HG03039 (cell line): ENCODE results near the gene PKHD1.
"Not testable (repeated sequence)": the region's sequence is repeated elsewhere in the genome, so short reads cannot be mapped to it uniquely, and the experiment has no call there.

Source experiments
- ATAC-seq: cut with Tn5 transposase; IDR thresholded peaks from one replicate; pipeline ENCODE4 v1.9.1; 2021; ENCODE audit warnings: mild to moderate bottlenecking, moderate library complexity; ENCODE audit not compliant: unreplicated experiment

PKHD1 gene

DNA sequence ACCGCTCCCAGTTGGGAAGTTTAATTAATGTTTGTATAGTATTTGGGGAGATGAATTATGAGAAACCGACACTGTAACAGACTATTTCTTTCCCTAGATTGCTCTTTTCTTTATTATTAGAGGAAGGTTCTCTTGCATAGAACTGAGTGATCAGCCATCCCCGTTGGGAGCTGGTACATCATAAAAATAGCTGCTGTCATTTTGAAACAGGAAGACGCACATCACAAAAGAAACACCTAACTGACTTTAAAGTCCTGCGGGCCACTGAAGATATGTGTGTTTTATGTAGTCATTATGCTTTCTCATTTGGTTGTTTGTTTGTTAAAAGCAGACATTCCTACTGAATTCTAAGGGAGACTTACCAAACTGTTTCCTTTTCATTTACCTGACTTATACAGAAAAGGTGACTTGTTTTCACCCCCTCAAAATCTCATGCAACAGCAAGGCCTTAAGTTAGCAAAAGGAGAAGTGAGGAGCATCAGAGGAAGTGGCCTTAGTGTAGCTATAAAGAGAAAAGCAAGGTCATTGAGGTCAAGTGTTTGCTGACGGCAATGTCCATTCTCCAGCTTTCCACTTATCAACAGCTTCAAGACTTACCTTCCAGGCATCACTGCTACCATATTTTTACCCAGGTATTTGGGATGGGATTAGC lies 91.0 kb downstream of the PKHD1 start:
- peak; percentile 86 for ATAC-seq

DNA sequence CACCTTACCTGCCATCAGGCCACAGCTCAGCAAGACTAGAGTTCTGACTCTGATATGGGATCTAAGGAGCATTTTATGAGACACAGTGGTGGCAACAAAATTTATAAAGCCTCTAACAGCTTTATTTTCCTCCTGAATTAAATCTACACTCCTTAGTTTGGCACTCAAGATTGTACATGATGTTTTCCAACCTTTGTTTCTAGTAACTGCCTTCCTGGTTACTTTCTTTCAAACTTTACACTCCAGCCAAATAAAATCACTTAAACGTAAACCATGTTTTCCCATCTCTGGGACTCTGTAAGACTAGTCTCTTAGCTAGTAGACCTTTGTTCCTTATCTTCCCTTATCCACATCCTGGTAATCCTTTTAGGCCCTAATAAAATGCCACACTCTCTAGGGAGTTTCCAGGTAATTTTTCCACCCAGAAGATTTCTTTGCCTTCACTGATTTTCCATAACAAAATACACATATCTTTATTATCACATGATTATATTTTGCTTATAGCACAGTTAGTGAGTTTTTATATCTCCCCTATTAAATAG lies 92.1 kb downstream of the PKHD1 start:
- ATAC-seq, result no peak

- ATAC-seq, result no peak
Measured at GRCh38 chr6:51992876-51993275, 94.5 kb downstream of the PKHD1 start.

DNA sequence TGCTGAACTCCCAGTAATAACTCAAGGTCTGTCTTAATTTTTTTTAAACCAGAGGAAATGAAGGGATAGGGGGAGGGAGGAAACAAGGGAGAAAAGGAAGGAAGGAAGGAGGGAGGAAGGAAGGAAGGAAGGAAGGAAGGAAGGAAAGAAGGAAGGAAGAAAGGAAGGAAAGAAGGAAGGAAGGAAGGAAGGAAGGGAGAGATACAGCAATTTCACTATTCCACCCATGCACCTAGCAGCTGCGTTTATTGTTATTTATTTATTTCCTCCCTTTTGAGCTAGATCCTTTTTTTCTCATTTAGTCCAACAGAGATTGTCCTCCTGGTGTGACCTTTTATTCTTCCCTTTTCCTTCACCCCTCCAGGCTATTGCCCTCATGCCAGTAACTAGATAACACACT lies 97.6 kb downstream of the PKHD1 start:
- ATAC-seq, result no peak

DNA sequence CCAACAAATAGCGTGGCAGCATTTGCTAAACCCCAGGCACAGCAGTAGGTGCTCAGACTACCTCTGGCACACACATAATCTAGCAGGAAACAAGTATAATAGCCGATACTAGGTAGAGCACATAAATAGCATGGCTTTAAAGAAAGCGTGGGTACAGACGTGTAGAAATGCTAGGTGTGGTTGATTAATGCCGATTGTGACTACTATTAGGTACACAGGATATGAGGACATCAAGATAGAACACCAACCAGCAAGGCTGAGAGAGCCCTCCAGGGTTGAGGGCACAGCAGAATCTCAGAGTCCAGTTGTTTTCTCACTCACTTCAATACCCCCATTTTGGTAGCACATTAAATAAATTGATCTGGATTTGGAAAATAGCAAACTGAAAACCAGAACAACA lies 100.5 kb downstream of the PKHD1 start:
- ATAC-seq, result no peak

GRCh38 chr6:51983564-51983963 lies 103.8 kb downstream of the PKHD1 start:
- ATAC-seq, result no peak

DNA sequence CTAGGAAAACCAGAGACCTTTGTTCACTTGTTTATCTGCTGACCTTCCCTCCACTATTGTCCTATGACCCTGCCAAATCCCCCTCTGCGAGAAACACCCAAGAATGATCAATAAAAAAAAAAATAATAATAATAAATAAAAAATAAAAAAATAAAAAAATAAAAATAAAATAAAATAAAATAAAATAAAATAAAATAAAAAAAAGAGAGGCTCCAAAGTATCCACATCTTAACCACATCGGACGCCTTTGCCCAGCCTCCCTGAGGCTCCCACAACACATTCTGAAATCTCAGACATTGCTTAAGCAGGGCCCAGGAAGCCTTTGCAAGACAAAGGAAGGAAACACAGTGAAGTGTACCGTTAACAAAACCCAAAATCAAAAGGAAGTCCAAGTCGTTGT lies 104.7 kb downstream of the PKHD1 start:
- not testable (repeated sequence) for ATAC-seq

GRCh38 chr6:51976374-51976773 lies 111.0 kb downstream of the PKHD1 start:
- ATAC-seq, result no peak

DNA sequence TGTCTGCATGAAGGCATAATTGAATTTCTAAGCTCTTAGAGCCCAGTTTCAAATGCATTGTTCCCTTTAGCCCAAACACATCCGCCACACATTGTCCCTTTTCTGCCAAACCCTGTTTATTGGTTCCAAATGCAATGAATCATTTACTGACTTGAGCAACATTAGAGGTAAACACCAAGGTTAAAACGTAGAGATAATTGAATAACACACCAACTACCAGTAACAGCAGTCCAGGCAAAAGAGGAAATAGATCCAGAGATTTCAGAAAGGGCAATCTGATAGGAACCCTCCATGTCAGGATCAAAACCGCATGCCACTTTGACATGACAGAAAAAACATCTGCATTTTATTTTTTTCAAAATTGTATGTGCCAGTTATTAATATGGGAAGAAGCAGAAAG lies 114.8 kb downstream of the PKHD1 start:
- ATAC-seq, result no peak

- no peak for ATAC-seq
Measured at GRCh38 chr6:51968265-51968664, 119.1 kb downstream of the PKHD1 start.

- no peak for ATAC-seq
Measured at GRCh38 chr6:51965222-51965801, 122.1 kb downstream of the PKHD1 start.

GRCh38 chr6:51963980-51964379 lies 123.4 kb downstream of the PKHD1 start:
- ATAC-seq, result no peak

- ATAC-seq, result no peak
Measured at GRCh38 chr6:51962354-51962753, 125.1 kb downstream of the PKHD1 start.

DNA sequence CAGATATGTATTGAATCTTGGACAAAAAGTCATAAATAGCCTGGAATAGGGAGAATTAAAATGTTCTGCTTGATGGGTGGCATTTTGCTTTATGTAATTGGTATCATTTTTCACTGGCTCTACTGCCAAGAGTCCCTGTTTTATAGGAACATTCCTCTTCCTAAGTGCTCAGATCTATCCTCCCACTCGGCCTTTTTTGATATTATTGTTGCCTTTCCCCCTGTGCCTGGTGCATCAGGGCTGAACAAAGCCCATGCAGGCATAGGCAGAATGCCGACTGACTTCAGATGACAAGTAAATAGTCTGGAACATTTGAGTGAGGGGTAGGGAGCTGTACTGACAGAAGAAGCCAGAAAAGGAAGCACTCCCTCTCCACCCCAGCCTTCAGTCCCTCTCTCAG lies 127.0 kb downstream of the PKHD1 start:
- ATAC-seq, result no peak

GRCh38 chr6:51959744-51960383 lies 127.5 kb downstream of the PKHD1 start:
- ATAC-seq, result peak; percentile 79

DNA sequence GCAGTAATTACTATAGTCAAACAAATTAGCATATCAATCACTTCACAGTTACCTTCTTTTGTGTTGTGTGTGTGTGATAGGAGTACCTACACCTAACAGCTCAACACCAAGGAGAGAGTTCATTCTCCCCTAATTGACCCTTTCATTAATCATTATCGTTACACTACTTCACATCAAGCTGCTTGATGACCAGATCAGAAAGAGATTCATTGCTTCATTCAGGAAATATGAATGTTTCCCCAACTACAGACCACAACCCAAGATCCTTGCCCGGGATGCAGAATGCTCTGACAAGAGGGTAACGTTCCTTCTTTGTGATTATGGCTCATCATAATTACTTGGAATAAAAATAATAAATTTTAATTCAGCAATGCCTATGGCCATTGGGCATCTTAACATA lies 132.7 kb downstream of the PKHD1 start:
- no peak for ATAC-seq

GRCh38 chr6:51953246-51953645 lies 134.2 kb downstream of the PKHD1 start:
- ATAC-seq, result no peak

DNA sequence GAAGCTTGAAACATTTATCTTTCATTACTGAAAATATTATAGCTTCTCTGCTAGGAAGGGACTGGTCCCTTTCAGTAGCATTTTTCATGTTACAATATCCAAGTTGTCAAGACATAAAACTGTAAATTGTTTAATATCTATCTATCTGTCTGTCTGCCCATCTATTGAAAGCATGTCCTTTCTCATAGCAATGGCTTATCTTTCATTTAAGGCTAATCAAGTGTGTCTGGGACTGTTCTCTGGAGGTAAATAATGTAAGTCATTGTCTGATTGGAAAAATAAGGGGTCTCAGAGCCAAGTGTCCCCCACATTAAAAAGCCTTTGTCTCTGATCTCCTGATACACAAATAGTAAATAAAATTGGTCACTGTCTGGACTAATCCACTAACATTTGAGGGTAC lies 135.5 kb downstream of the PKHD1 start:
- ATAC-seq, result no peak

- ATAC-seq, result no peak
Measured at GRCh38 chr6:51949526-51949925, 137.9 kb downstream of the PKHD1 start.

GRCh38 chr6:51939695-51940094 lies 147.7 kb downstream of the PKHD1 start:
- ATAC-seq, result not testable (repeated sequence)

DNA sequence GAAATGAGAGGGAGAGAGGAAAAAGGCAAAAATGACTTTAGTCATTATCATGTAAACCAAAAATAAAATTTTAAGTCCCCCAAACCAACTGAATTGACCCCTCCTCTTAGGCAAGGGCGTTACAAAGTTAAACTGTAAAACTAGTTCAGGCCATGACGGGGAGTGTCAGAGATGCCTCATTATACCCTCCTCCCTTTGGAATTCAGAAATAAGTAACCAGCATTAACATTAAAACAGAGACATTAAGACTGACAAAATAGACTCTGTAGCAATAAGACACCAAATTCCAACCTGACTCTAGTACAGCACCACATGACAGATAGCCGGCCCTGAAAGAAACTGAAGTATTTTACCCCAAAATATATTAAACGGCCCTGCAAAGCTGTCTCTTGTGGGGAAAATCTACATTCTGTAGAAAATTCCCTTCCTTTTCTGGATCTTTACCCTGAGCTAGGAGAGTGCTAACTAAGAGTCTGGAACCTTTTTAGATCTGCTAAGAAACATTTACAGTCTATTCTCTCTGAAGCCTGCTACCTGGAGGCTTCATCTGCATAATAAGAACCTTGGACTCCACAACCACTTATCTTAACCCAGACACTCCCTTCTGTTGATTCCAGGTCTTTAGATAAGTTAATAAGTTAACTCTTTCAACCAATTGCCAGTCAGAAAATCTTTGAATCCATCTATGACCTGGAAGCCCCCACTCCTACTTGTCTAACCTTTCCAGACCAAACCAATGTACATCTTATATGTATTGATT lies 150.7 kb downstream of the PKHD1 start:
- ATAC-seq, result no peak
